Endothelial cell of umbilical vein (primary cell): ENCODE results near the gene C3orf22. TPM values are rescaled to one million over a fixed set of nuclear protein-coding genes. Genes with fewer than 3 reads are reported as not detected.

ENCODE experiments used
- BruUV-seq: library from RNA; stranded (reverse); fragments of 400-500 nt; replicated peaks from 2 replicates; lab custom pipeline; 2021; lab: Mats Ljungman, UMichigan
- CTCF ChIA-PET: fragments of 300-600, 350-600 bp; sonication (Branson Sonifier 250); formaldehyde crosslinking; loops from one replicate; lab custom pipeline; 2021; ENCODE audit warnings: antibody characterized with exemption, inconsistent platforms; lab: Charles Lee
- POLR2A ChIA-PET: fragments of 300-600, 350-600 bp; sonication (Branson Sonifier 250); formaldehyde crosslinking; loops from one replicate; lab custom pipeline; 2021; ENCODE audit warnings: antibody characterized with exemption, inconsistent platforms; lab: Charles Lee
- DNase-seq: peaks from one replicate; pipeline ENCODE4 v3.0.0-alpha.2; 2011; ENCODE audit warnings: low read depth, low spot score
- FAIRE-seq: peaks from 2 replicates; lab custom pipeline; 2011; peaks lifted over from hg19 to GRCh38; lab: Jason Lieb, UNC
- H2AFZ ChIP-seq: 2 replicates; pipeline ENCODE4 v1.6.0; 2012; ENCODE audit warnings: low read depth, low read length, control low read depth, inconsistent platforms
- H3K27ac ChIP-seq: 2 replicates; pipeline ENCODE4 v1.5.1; 2011; ENCODE audit warnings: low read depth, mild to moderate bottlenecking, control low read depth, low read length, moderate library complexity; ENCODE audit not compliant: insufficient read depth
- H3K27me3 ChIP-seq, 2 experiments: 2 replicates each; pipeline versions ENCODE4 v1.6.0 to v1.6.1; 2011; ENCODE audit warnings: low read length in 2 of 2, mixed read lengths in 1 of 2; ENCODE audit not compliant: control insufficient read depth in 2 of 2, insufficient read depth in 2 of 2
- H3K36me3 ChIP-seq, 2 experiments: 2 replicates in 1 of 2; 3 replicates in 1 of 2; pipeline ENCODE4 v1.5.1; 2011; ENCODE audit warnings: low read length in 2 of 2, mild to moderate bottlenecking in 1 of 2, moderate library complexity in 1 of 2; ENCODE audit not compliant: control insufficient read depth in 2 of 2, insufficient read depth in 2 of 2; ENCODE audit errors: extremely low read depth in 1 of 2
- H3K4me1 ChIP-seq: 3 replicates; pipeline ENCODE4 v1.5.1; 2011; ENCODE audit warnings: mild to moderate bottlenecking, low read length; ENCODE audit not compliant: control insufficient read depth, insufficient read depth; ENCODE audit errors: extremely low read depth
- H3K4me2 ChIP-seq: 2 replicates; pipeline ENCODE4 v1.6.1; 2011; ENCODE audit warnings: low read length, control low read depth, mixed read lengths; ENCODE audit not compliant: insufficient read depth
- H3K4me3 ChIP-seq, 3 experiments: fragments of 200-600 bp in 1 of 3; sonication (generic), shearing (Covaris generic) in 1 of 3; replicated peaks in 1 of 3; 2 replicates each; pipeline ENCODE4 v1.5.1; 2011 to 2016; ENCODE audit warnings: control low read depth in 3 of 3, low read length in 3 of 3, mild to moderate bottlenecking in 2 of 3, inconsistent platforms in 1 of 3, low read depth in 1 of 3, moderate library complexity in 1 of 3; ENCODE audit not compliant: insufficient read depth in 1 of 3
- H3K79me2 ChIP-seq: 2 replicates; pipeline ENCODE4 v1.6.0; 2012; ENCODE audit warnings: low read length, inconsistent platforms; ENCODE audit not compliant: control insufficient read depth, insufficient read depth
- H3K9ac ChIP-seq: replicated peaks from 2 replicates; pipeline ENCODE3; 2011; ENCODE audit warnings: low read length, control low read depth; ENCODE audit not compliant: insufficient read depth; ENCODE audit errors: extremely low read depth
- H3K9me1 ChIP-seq: replicated peaks from 3 replicates; pipeline ENCODE4 v1.6.0; 2011; ENCODE audit warnings: mild to moderate bottlenecking, low read length; ENCODE audit not compliant: control insufficient read depth, insufficient read depth; ENCODE audit errors: extremely low read depth
- H3K9me3 ChIP-seq: replicated peaks from 2 replicates; pipeline ENCODE4 v1.5.1; 2012; ENCODE audit warnings: low read length, inconsistent platforms; ENCODE audit not compliant: control insufficient read depth, insufficient read depth
- H4K20me1 ChIP-seq: replicated peaks from 2 replicates; pipeline ENCODE3; 2011; ENCODE audit warnings: mild to moderate bottlenecking, low read length; ENCODE audit not compliant: control insufficient read depth, insufficient read depth; ENCODE audit errors: extremely low read depth
- CTCF ChIP-seq, 2 donors: IDR thresholded peaks; 1 replicate in 1 of 2; 2 replicates in 1 of 2; pipeline ENCODE4 v1.5.1; 2011; ENCODE audit warnings: low read length in 2 of 2, mild to moderate bottlenecking in 2 of 2, moderate library complexity in 2 of 2, control low read depth in 1 of 2, inconsistent platforms in 1 of 2, low read depth in 1 of 2; ENCODE audit not compliant: insufficient read depth in 1 of 2; ENCODE audit errors: extremely low read depth in 1 of 2
- EZH2 ChIP-seq: IDR thresholded peaks from 2 replicates; pipeline ENCODE4 v1.6.1; 2012; ENCODE audit warnings: borderline replicate concordance, low read depth, mild to moderate bottlenecking, moderate library complexity, low read length, inconsistent platforms; ENCODE audit not compliant: severe bottlenecking
- FOS ChIP-seq: IDR thresholded peaks from 2 replicates; pipeline ENCODE4 v1.6.1; 2011; ENCODE audit warnings: mild to moderate bottlenecking, low read length, moderate library complexity, borderline replicate concordance; ENCODE audit not compliant: insufficient read depth
- GATA2 ChIP-seq: IDR thresholded peaks from 2 replicates; pipeline ENCODE4 v1.7.0; 2011; ENCODE audit warnings: low read depth, mild to moderate bottlenecking, moderate library complexity, mixed read lengths, low read length; ENCODE audit not compliant: insufficient read length, insufficient read depth
- JUN ChIP-seq: IDR thresholded peaks from 2 replicates; pipeline ENCODE4 v1.6.1; 2011; ENCODE audit warnings: borderline replicate concordance, low read depth; ENCODE audit not compliant: insufficient read length, insufficient read depth
- MAX ChIP-seq: IDR thresholded peaks from 2 replicates; pipeline ENCODE4 v1.6.1; 2011; ENCODE audit not compliant: insufficient read depth, insufficient read length
- MYC ChIP-seq: IDR thresholded peaks from one replicate; pipeline ENCODE4 v1.6.1; 2011; ENCODE audit warnings: mild to moderate bottlenecking, low read depth, low read length
- POLR2A ChIP-seq: IDR thresholded peaks from 2 replicates; pipeline ENCODE4 v1.6.1; 2012; ENCODE audit warnings: low read depth, mild to moderate bottlenecking, control low read depth, low read length
- POLR2AphosphoS5 ChIP-seq: IDR thresholded peaks from 2 replicates; pipeline ENCODE4 v1.6.1; 2012; ENCODE audit warnings: low read depth, mild to moderate bottlenecking, control low read depth, low read length, moderate library complexity; ENCODE audit not compliant: insufficient read depth
- dilution Hi-C: fragments of 300-500 bp; cut with MboI; formaldehyde crosslinking; loops from one replicate; pipeline ENCODE4 v1.15.0; 2019; ENCODE audit warnings: low sequenced_read_pairs; ENCODE audit not compliant: extremely low pct_ligation_motif_present
- intact Hi-C: fragments of 100-400 bp; cut with micrococcal nuclease; formaldehyde crosslinking; loops from one replicate; pipeline ENCODE4 v1.10.0; 2022
- polyA plus RNA-seq, 4 experiments: library from polyadenylated mRNA; depleted of rRNA in 3 of 4; stranded (reverse) in 3 of 4; unstranded in 1 of 4; fragments of >200 nt; gene quantifications; 2 replicates each; pipeline versions ENCODE4 v1.2.1 to v1.2.3, GENCODE V29; 2011 to 2012; ENCODE audit warnings: missing spikeins in 1 of 4
- total RNA-seq: library from RNA; stranded (reverse); gene quantifications from 2 replicates; pipeline ENCODE4 v1.2.3, GENCODE V29; 2021

Gene C3orf22
- total and polyA plus RNA-seq, 2 donors (not counting 3 experiments of a cell fraction or from before 2014, with no cell fraction given), result not detected

- H2AFZ ChIP-seq, result no peak overlapping the region
- TF ChIP-seq MAX (no peak), FOS (no peak), JUN (no peak), POLR2AphosphoS5 (no peak)
- intact Hi-C loops (loop anchor here (10.0 kb wide), 1 partner anchor 476 kb away; no protein-coding TSS in a partner anchor), dilution Hi-C loops (no loop called here)
- H3K79me2 ChIP-seq, result no peaks in the 10 kb centered on the region
- H3K27me3 ChIP-seq, result peaks cover 2 to 16% of the 10 kb centered on the region in 2 experiments
- no peak for FAIRE-seq
- no peak for DNase-seq
- no peaks in the 10 kb centered on the region for H3K4me1 ChIP-seq
- no peaks in the 10 kb centered on the region for H3K9me3 ChIP-seq
- no peak overlapping the region for H3K4me3 ChIP-seq
- H4K20me1 ChIP-seq, result no peaks in the 10 kb centered on the region
- H3K9ac ChIP-seq, result no peak overlapping the region
- ChIA-PET CTCF (no interaction called here), POLR2A (no interaction called here)
- no TSS peak for BruUV-seq
- H3K36me3 ChIP-seq, result no peaks in the 10 kb centered on the region
- H3K27ac ChIP-seq, result no peak overlapping the region
- no peaks in the 10 kb centered on the region for H3K9me1 ChIP-seq
- no peak overlapping the region for H3K4me2 ChIP-seq
These were observed 29.8 kb downstream of the C3orf22 start for GRCh38 chr3:126528800-126529541.

GRCh38 chr3:126528419-126528799, 30.3 kb downstream of the C3orf22 start:
- Histone ChIP-seq H3K9me1 (no peaks in the 10 kb centered on the region), H3K4me3 (no peak overlapping the region), H3K9me3 (no peaks in the 10 kb centered on the region), H4K20me1 (no peaks in the 10 kb centered on the region), H3K79me2 (no peaks in the 10 kb centered on the region), H3K9ac (no peak overlapping the region), H3K4me2 (no peak overlapping the region), H3K27me3 (peaks cover 5 to 18% of the 10 kb centered on the region in 2 experiments), H3K4me1 (no peaks in the 10 kb centered on the region), H3K27ac (no peak overlapping the region), H3K36me3 (no peaks in the 10 kb centered on the region), H2AFZ (no peak overlapping the region)
- POLR2A ChIA-PET, result no interaction called here
- no peak for DNase-seq
- intact Hi-C loops (loop anchor here (10.0 kb wide), 1 partner anchor 476 kb away; no protein-coding TSS in a partner anchor), dilution Hi-C loops (no loop called here)
- FAIRE-seq, result no peak
- CTCF ChIA-PET, result no interaction called here
- BruUV-seq, result no TSS peak
- no peak for TF ChIP-seq POLR2AphosphoS5
- no peak for TF ChIP-seq CTCF (IDR thresholded peaks at IDR 0.05; ENCODE audit: extremely low read depth in 1 of 2, insufficient read depth in 1 of 2, low read depth in 1 of 2, low read length in 2 of 2)
- no peak for TF ChIP-seq MYC
- TF ChIP-seq POLR2A, result no peak
- TF ChIP-seq MAX, result no peak
- no peak for TF ChIP-seq GATA2
- TF ChIP-seq FOS, result no peak
- TF ChIP-seq JUN, result no peak
- TF ChIP-seq EZH2, result no peak
